GM19324 (cell line): Measurements from ENCODE around the gene SPOUT1.
"Not testable (repeated sequence)": the region's sequence is repeated elsewhere in the genome, so short reads cannot be mapped to it uniquely, and the experiment has no call there.

ENCODE experiments used
- ATAC-seq: cut with Tn5 transposase; IDR thresholded peaks from one replicate; pipeline ENCODE4 v1.9.1; 2021; ENCODE audit warnings: mild to moderate bottlenecking, moderate library complexity; ENCODE audit not compliant: unreplicated experiment, low FRiP score

SPOUT1 gene

GRCh38 chr9:128818099-128818838, 11.3 kb downstream of the SPOUT1 start, which contains the start of gene ENDOG:
Gene ENDOG, plus strand, starts transcription at chr9:128818500. Its CDS starts 185 bp downstream, at chr9:128818685.
- peak; percentile 89 for ATAC-seq

GRCh38 chr9:128810873-128811272, 18.7 kb downstream of the SPOUT1 start:
- no peak for ATAC-seq

GRCh38 chr9:128809831-128810230, 19.8 kb downstream of the SPOUT1 start:
- no peak for ATAC-seq

- no peak for ATAC-seq
These were observed 20.5 kb downstream of the SPOUT1 start for GRCh38 chr9:128809036-128809599.

GRCh38 chr9:128808543-128808942, 21.1 kb downstream of the SPOUT1 start:
- ATAC-seq = no peak

GRCh38 chr9:128807827-128808226, 21.8 kb downstream of the SPOUT1 start:
- ATAC-seq = no peak

GRCh38 chr9:128805661-128806060, 23.9 kb downstream of the SPOUT1 start:
- no peak for ATAC-seq

- ATAC-seq = no peak
These were observed 27.1 kb downstream of the SPOUT1 start for GRCh38 chr9:128802482-128802881.

- ATAC-seq = no peak
These were observed 29.5 kb downstream of the SPOUT1 start for GRCh38 chr9:128800061-128800460.

GRCh38 chr9:128798896-128799295, 30.7 kb downstream of the SPOUT1 start:
- ATAC-seq = no peak

- ATAC-seq = not testable (repeated sequence)
These were observed 34.6 kb downstream of the SPOUT1 start for GRCh38 chr9:128794961-128795360.

- no peak for ATAC-seq
These were observed 36.5 kb downstream of the SPOUT1 start for GRCh38 chr9:128792978-128793686.

- no peak for ATAC-seq
These were observed 37.5 kb downstream of the SPOUT1 start for GRCh38 chr9:128792134-128792533.

- no peak for ATAC-seq
These were observed 39.1 kb downstream of the SPOUT1 start for GRCh38 chr9:128790536-128790935.

GRCh38 chr9:128788445-128788844, 41.1 kb downstream of the SPOUT1 start:
- ATAC-seq = no peak

- ATAC-seq = no peak
These were observed 41.9 kb downstream of the SPOUT1 start for GRCh38 chr9:128787659-128788058.

GRCh38 chr9:128786681-128787601, 42.7 kb downstream of the SPOUT1 start, which contains the start of gene TBC1D13:
Gene TBC1D13, plus strand, starts transcription at chr9:128787253. Its CDS starts 101 bp downstream, at chr9:128787354.
- peak; percentile 82 for ATAC-seq

- ATAC-seq = no peak
These were observed 44.2 kb downstream of the SPOUT1 start for GRCh38 chr9:128785427-128785826.

GRCh38 chr9:128782669-128783068, 46.9 kb downstream of the SPOUT1 start:
- ATAC-seq = no peak
